Thyroid gland (tissue), 4 donors: ENCODE data around the gene NEK2. TPM values are rescaled to one million over a fixed set of nuclear protein-coding genes. Genes with fewer than 3 reads are reported as not detected.

Source experiments
- total RNA-seq, 4 donors: library from RNA; depleted of rRNA; stranded (reverse); fragments of >200 nt; gene quantifications; one replicate each; pipeline ENCODE4 v1.2.3, GENCODE V29; 2016

NEK2 gene
- total RNA-seq, 4 donors from 2014 or later, result 0.11 to 2.4 (median 0.40) TPM; not detected in 1

Other genes starting within 250 kb of the NEK2 start
- not detected for gene RD3, start 183.5 kb downstream of the NEK2 start, total RNA-seq
- gene SLC30A1, start 96.5 kb downstream of the NEK2 start, total RNA-seq, result 10 to 100 TPM; 22.7 to 36.0 (median 32.4) TPM
- 100 to 1,000 TPM; 168 to 308 (median 203) TPM for gene LPGAT1, start 155.1 kb upstream of the NEK2 start, total RNA-seq